PC-3 (cell line): ENCODE data around the gene CLSTN1.

ENCODE experiments used
- CTCF ChIP-seq: fragments of 300-600 bp; sonication (generic); conservative IDR thresholded peaks from 2 replicates; pipeline ENCODE4 v1.5.1; 2017; ENCODE audit warnings: antibody characterized with exemption, low read depth, mild to moderate bottlenecking, low read length
- EZH2 ChIP-seq: fragments of 300-600 bp; sonication (generic); IDR thresholded peaks from one replicate; pipeline ENCODE4 v1.6.1; 2017; ENCODE audit warnings: antibody characterized with exemption, mild to moderate bottlenecking, low read length; ENCODE audit not compliant: unreplicated experiment

DNA sequence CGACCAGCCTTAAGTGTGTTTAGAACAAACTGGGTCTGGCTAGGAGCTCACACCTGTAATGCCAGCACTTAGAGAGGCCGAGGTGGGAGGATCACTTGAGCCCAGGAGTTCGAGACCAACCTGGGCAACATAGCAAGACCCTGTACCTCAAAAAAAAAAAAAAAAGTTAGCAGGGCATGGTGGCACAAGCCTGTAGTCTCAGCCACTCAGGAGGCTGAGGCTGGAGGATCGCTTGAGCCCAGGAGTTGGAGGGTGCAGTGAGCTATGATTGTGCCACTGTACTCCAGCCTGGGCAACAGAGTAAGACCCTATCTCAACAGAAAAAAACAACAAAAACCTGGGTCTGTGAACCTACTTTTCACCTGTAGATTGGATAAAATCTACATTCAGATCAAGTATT, 117.6 kb downstream of the CLSTN1 start:
- TF ChIP-seq CTCF (no peak), EZH2 (no peak)
